Cerebellar nuclear complex (tissue), 1 donor: ENCODE results near the gene C4orf50.

Experiments
- DNase-seq, 2 experiments: peaks; one replicate each; lab custom pipeline; 2025; lab: John Stamatoyannopoulos, UW

The C4orf50 gene

GRCh38 chr4:5890063-5890727 is 128.0 kb downstream of the C4orf50 start:
- peak; percentile 65 to 70 for DNase-seq

DNA sequence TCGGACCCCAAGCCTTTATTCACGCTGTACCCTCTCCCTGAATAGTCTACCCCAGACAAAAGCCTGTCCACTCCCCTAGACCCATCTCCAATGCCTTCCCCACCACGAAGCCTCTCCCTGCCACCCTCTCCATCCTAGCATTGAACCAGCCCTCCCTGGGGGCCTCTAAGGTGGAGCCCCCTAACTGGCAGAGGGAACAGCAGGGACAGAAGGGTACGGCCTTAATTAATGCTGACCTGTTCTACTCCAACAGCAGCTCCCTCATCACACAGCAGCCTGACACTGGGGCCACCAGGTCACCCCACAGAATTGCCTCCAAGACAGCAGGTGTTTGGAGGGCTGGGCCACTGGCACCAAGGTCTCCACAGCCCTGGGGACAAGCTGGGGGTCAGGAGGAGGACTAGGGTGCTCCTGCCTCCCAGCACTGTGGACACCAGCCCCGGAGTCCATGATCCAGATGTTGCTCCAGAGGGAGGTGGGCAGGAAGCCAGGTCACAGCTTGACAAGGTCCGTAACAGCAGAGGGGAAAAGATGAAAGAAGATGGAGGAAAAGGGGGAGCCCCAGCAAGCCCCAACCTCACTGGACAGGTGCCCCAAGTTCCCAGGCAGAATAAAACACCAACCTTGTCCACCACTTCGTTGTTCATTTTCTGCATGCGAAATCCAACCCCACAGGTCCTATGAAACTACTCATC is 129.1 kb downstream of the C4orf50 start:
- DNase-seq: no peak

DNA sequence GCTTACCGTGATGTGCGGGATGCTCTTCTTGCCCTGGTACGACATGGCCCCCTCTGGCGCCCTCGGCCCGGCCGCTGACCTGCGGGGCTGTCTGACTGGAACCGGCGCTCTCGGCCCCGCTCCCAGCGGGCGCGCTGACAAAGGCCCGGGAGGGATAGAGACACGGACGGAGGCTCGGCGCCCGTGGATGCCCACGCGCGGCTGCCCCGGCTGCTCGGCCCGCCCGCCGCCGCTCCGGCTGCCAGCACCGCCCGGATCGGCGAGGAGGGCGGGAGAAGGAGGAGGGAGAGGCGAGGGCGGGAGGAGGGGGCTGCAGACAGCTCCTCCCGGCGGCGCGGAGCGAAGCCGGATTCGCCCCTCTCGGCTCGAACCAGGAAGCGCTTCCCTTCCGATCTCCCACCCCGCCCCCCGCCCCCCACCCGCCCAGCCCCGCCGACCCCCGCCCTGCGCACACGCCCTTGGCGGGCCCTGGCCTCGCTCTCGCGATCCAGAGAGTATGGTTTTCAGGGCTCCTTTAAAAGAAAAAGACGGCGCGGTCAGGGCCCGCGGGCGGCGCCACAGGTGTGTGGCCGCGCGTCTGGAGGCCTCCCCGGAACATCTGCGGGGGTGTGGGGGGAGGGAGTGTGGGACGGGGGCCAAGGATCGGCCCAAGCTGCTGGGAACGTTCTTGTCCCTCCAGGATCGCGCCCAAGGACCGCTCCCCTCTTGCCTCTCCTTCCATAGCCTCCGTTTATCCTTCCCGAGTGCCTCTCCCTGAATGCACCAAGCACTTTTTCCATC is 129.8 kb downstream of the C4orf50 start:
- DNase-seq: no peak

GRCh38 chr4:5887361-5888221 is 130.6 kb downstream of the C4orf50 start:
- DNase-seq: no peak

GRCh38 chr4:5887011-5887360 is 131.2 kb downstream of the C4orf50 start:
- no peak for DNase-seq

DNA sequence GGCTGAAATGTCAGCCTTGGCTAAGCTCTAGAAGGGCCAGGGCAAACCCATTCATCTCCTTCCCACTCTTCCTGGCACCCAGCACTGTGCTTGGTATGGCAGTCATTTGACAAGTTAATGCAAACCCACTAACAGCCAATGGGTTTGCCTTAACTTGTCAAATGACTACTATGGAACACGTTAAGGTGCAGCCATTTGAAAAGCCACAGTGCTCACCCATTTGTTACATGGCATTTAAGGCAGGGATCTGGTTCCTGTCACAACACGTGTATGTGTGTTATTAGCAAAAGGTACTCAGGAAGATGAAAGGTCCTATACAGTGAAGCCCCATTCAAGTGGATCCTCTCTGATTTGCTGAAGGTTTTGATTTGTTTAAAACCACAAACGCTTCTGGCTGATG is 132.5 kb downstream of the C4orf50 start:
- no peak for DNase-seq

DNA sequence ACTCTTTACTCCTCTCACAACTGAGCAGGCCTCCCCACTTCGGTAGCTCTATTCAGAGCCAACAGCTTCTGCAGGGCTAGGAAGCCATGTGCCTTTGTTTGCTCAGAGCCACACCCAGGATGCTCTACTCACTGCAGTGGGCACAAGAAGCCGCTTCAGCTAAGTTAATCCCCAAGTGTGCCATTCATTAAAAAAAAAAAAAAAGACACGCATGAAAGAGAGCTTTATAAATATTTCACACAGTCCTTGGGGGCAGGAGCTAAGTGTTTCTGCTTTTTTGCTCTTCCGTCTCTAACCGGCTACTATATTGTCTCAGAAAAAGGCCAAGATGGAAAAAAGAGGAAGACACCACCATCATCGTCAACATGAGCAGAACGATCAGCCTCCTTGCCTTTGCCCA is 133.4 kb downstream of the C4orf50 start:
- DNase-seq: no peak

DNA sequence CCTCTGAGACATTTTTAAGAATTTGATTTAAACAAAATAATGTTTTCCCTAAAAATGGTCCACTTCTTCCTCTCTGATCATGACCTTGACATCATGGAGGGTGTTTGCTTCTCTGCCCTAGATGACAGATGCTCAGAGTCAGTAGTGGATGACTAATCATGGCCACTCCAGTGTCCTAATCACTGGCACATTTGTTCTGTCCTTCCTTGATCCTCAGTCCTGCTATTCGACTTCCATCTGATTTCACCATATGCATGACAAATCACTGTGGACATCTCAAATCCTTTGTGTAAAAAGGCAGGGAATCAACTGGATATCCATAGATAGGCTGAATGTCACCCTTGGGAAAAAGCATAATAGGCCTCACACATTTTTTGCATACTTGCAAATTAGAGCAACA is 134.3 kb downstream of the C4orf50 start:
- no peak for DNase-seq

DNA sequence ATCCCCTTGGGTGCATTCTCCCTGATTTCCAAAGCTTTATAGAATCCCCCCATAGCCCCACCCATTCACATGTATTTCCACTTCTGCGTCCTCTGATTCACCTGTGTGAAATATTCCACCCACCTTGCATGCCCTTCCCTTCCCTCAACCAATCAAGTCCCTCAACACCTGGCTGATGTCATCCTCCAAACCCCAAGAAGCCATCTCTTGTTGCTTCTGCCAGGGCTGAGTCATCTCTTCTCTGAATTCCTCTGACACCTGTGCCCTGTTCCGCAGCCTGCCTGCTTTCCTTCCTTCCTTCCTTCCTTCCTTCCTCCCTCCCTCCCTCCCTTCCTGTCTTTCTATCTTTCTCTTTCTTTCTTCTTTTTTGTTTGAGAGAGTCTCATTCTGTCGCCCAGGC is 135.3 kb downstream of the C4orf50 start:
- no peak for DNase-seq

DNA sequence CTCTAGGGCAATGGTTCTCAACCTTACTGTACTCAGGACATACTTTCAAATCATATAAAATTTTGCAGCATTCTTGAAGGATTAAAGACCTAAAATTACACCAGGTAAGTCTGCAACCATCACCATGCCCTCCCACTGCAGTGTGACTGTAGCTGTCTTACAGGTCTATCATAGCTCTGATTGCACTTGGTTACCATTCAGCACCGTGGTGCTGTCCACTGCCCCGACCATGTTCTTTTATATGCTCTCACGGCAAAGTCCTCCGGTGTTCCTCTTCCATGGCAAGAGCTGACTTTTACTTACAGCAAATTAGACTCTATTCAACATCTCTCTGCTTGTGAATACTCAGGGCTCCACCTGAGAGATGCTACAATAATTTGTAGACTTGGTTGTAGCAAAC is 136.9 kb downstream of the C4orf50 start:
- no peak for DNase-seq

GRCh38 chr4:5878359-5878758 is 139.9 kb downstream of the C4orf50 start:
- DNase-seq: no peak

DNA sequence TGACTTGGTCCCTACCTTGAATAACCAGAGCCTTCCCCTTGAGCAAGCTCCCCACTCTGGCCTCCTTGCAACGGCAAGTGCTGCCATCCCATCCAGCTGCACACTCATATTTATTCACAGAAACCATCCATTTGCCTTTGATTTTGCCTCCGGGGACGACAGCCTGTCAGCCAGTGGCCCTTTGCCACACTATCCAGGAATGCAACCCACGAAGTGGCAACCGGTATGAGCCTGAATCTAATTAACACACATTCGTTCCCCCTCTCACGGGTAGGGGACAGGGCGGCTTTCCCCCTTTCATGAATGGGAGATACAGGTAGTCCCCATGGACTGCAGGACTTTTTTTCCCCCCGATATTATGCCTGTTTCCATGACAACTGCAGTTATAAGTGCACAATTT is 140.8 kb downstream of the C4orf50 start:
- DNase-seq: no peak

DNA sequence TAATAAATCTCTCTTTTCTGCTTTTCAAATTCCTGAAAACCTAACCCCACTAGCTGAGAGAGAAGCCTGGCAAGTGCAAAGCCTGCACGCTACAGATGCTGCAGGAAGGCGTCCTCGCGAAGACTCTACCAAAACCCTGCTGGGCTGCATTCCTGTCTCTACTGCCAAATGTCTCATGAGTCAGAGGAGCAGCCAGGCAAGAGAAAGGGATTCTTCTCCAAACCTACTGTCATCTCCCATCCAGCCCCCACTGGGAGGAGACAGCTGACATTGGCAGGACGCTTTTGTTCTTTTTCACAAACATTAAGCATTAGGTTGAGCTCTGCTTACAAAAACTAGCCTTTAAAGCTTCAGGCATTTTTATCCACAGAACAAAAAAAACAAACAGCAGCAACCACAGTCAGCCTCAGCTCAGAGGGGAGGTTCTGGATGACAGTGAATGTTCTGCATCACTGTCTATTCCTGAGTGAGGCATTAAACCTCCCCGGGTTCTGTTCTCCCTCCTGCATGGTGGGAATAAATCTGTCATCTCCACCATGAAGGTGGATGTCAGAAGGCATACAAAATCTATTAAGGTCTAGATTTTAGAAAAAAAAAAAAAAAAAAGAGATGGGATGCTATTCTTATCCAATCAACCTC is 143.3 kb downstream of the C4orf50 start:
- peak; percentile 64 to 78 for DNase-seq

- no peak for DNase-seq
These were observed 147.5 kb downstream of the C4orf50 start for GRCh38 chr4:5870701-5871100.

DNA sequence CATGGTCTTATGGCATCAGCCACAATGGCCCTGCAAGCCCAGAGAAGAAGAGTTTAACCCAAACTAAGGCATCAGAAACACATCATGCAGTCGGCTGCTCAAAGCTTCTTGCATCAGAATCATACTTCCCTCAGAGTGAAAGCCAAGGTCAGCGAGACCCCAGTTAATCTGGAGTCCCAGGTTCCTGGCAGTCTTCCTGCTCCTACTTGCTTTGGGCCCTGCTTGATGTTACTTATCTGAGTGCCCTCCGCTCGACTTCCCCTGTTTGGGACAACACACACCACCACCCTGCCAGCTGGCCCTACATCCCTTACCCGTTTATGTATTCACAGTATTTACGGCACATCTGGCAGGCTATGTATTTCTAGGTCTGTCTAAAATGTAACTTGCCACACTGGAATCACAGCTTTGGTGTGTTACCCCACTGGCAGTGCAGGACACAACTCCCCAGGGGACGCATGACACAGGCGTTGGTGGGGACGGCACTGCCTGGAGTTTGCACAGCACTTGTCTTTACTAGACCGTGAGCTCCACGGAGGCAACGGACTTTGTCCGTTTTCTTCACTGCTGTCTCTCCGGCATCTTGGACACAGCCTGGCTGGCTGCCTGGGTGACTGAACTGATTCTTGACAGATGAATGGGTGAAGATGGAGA is 148.1 kb downstream of the C4orf50 start:
- DNase-seq: no peak

- DNase-seq: no peak
These were observed 150.4 kb downstream of the C4orf50 start for GRCh38 chr4:5867866-5868265.

GRCh38 chr4:5866841-5867813 is 151.1 kb downstream of the C4orf50 start:
- no peak for DNase-seq

GRCh38 chr4:5865896-5866599 is 152.2 kb downstream of the C4orf50 start:
- no peak for DNase-seq

DNA sequence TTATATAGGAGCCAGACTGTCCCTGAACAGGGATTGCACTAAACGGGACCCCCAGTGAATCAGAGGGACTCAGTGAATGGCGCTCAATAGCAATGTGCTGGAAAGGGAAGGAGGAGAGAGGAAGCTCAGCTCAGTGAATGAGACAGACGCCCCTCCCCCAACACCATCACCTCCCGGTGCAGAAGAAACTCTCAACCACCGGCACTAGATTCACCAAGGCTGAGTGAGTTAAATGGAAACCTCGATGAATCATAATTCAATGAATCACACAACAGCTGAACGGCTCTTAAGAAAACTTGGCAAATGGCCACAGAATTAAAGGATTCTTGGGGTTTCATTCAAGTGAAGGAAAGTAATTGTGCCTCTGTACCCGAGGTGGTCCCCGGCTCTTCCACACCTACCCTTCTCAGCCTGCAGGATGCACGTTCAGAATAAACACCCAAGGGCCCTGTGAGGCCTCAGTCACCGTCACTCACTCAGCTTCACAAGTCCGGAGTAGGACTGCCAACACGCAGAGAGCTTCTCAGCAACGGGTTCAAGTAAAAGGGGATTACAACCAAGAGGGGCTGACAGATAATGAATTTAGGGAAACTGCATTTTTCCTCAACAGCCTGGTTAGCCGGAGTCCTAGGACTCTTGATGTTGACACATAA is 154.6 kb downstream of the C4orf50 start:
- DNase-seq: no peak
